GM12864 (cell line): ENCODE results near the gene CD47.

Experiments used
- DNase-seq: peaks from one replicate; pipeline ENCODE4 v3.0.0-alpha.2; 2011; ENCODE audit warnings: low read depth
- H3K4me3 ChIP-seq: 2 replicates; pipeline ENCODE4 v1.5.1; 2011; ENCODE audit warnings: mild to moderate bottlenecking, low read depth, low read length, control low read depth
- CTCF ChIP-seq: IDR thresholded peaks from 2 replicates; pipeline ENCODE4 v1.5.1; 2011; ENCODE audit warnings: low read depth, mild to moderate bottlenecking, moderate library complexity, low read length, control low read depth, inconsistent platforms; ENCODE audit errors: missing control alignments

The CD47 gene

GRCh38 chr3:108070356-108070755 lies 20.5 kb downstream of the CD47 start:
- no peak overlapping the region for H3K4me3 ChIP-seq
- DNase-seq, result no peak
- TF ChIP-seq CTCF, result no peak

- no peak for DNase-seq
- no peak for TF ChIP-seq CTCF
- no peak overlapping the region for H3K4me3 ChIP-seq
Observed at GRCh38 chr3:108067768-108068167, 23.1 kb downstream of the CD47 start.

- no peak overlapping the region for H3K4me3 ChIP-seq
- no peak for DNase-seq
- TF ChIP-seq CTCF, result no peak
Observed at GRCh38 chr3:108065096-108065495, 25.7 kb downstream of the CD47 start.

- TF ChIP-seq CTCF, result no peak
- DNase-seq, result no peak
- no peak overlapping the region for H3K4me3 ChIP-seq
Observed at GRCh38 chr3:108064293-108064887, 26.4 kb downstream of the CD47 start.

- DNase-seq, result peak; percentile 21
- H3K4me3 ChIP-seq, result no peak overlapping the region
- TF ChIP-seq CTCF, result no peak
Observed at GRCh38 chr3:108062051-108062450, 28.8 kb downstream of the CD47 start.

GRCh38 chr3:108060331-108060730 lies 30.5 kb downstream of the CD47 start:
- no peak overlapping the region for H3K4me3 ChIP-seq
- no peak for TF ChIP-seq CTCF
- DNase-seq, result no peak

GRCh38 chr3:108055931-108056330 lies 34.9 kb downstream of the CD47 start:
- DNase-seq, result no peak
- no peak overlapping the region for H3K4me3 ChIP-seq
- no peak for TF ChIP-seq CTCF
